Parathyroid adenoma (tissue), 2 donors: Measurements from ENCODE around the gene BMP6.

ENCODE experiments used
- H2AFZ ChIP-seq: fragments of 300-600 bp; sonication (generic); one replicate; pipeline ENCODE4 v1.7.0; 2017; ENCODE audit warnings: antibody characterized with exemption, mild to moderate bottlenecking
- H3K27ac ChIP-seq: fragments of 300-600 bp; sonication (generic); one replicate; pipeline ENCODE4 v1.7.0; 2017
- H3K27me3 ChIP-seq: fragments of 300-600 bp; sonication (generic); one replicate; pipeline ENCODE4 v1.7.0; 2017; ENCODE audit warnings: low read length; ENCODE audit not compliant: control insufficient read depth, insufficient read depth
- H3K36me3 ChIP-seq: fragments of 300-600 bp; sonication (generic); one replicate; pipeline ENCODE4 v1.7.0; 2017; ENCODE audit warnings: low read length; ENCODE audit not compliant: control insufficient read depth, insufficient read depth
- H3K4me1 ChIP-seq: fragments of 300-600 bp; sonication (generic); one replicate; pipeline ENCODE4 v1.7.0; 2017; ENCODE audit warnings: control low read depth
- H3K4me2 ChIP-seq: fragments of 300-600 bp; sonication (generic); one replicate; pipeline ENCODE4 v1.7.0; 2017; ENCODE audit warnings: low read length
- H3K4me3 ChIP-seq: fragments of 300-600 bp; sonication (generic); one replicate; pipeline ENCODE4 v1.7.0; 2017; ENCODE audit warnings: low read depth, low read length
- H3K79me2 ChIP-seq: fragments of 300-600 bp; sonication (generic); one replicate; pipeline ENCODE4 v1.7.0; 2017; ENCODE audit warnings: control low read depth
- H3K9ac ChIP-seq: fragments of 300-600 bp; sonication (generic); one replicate; pipeline ENCODE4 v1.7.0; 2017; ENCODE audit warnings: mild to moderate bottlenecking
- H3K9me3 ChIP-seq: fragments of 300-600 bp; sonication (generic); one replicate; pipeline ENCODE4 v1.7.0; 2017; ENCODE audit warnings: low read length; ENCODE audit not compliant: control insufficient read depth
- TF ChIP-seq, protein P1 (sequence below): fragments of 300-600 bp; sonication (generic); IDR thresholded peaks from one replicate; pipeline ENCODE4 v1.7.0; 2017; ENCODE audit warnings: antibody characterized with exemption, mild to moderate bottlenecking
- donor health status: primary hyperparathyroidism.

Gene BMP6

DNA sequence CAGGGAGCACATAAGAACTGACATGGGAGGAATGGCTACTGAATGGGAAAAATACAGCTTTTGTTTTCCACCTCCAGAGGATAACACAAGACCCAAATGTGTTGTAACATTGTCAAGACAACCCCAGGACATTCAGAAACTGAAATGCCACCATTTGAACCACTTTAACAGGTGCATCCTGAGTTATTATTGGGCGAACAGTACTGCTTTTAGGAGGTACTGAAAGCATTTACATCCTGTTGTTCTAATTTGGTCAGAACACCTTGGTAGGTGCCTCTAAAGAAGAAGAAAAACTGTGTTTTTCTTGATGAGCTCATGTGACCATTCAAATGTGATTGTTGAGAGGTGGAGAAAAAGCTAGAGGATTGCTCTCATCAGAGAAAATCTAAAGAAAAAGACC is 191.1 kb downstream of the BMP6 start:
- H3K27ac ChIP-seq = no peak overlapping the region
- no peak overlapping the region for H3K4me2 ChIP-seq
- no peaks in the 10 kb centered on the region for H3K79me2 ChIP-seq
- no peaks in the 10 kb centered on the region for H3K27me3 ChIP-seq
- H3K4me1 ChIP-seq = no peaks in the 10 kb centered on the region
- no peak overlapping the region for H2AFZ ChIP-seq
- H3K9ac ChIP-seq = no peak overlapping the region
- H3K36me3 ChIP-seq = no peaks in the 10 kb centered on the region
- no peaks in the 10 kb centered on the region for H3K9me3 ChIP-seq
- TF ChIP-seq, protein P1, sequence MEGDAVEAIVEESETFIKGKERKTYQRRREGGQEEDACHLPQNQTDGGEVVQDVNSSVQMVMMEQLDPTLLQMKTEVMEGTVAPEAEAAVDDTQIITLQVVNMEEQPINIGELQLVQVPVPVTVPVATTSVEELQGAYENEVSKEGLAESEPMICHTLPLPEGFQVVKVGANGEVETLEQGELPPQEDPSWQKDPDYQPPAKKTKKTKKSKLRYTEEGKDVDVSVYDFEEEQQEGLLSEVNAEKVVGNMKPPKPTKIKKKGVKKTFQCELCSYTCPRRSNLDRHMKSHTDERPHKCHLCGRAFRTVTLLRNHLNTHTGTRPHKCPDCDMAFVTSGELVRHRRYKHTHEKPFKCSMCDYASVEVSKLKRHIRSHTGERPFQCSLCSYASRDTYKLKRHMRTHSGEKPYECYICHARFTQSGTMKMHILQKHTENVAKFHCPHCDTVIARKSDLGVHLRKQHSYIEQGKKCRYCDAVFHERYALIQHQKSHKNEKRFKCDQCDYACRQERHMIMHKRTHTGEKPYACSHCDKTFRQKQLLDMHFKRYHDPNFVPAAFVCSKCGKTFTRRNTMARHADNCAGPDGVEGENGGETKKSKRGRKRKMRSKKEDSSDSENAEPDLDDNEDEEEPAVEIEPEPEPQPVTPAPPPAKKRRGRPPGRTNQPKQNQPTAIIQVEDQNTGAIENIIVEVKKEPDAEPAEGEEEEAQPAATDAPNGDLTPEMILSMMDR = no peak
- no peak overlapping the region for H3K4me3 ChIP-seq

DNA sequence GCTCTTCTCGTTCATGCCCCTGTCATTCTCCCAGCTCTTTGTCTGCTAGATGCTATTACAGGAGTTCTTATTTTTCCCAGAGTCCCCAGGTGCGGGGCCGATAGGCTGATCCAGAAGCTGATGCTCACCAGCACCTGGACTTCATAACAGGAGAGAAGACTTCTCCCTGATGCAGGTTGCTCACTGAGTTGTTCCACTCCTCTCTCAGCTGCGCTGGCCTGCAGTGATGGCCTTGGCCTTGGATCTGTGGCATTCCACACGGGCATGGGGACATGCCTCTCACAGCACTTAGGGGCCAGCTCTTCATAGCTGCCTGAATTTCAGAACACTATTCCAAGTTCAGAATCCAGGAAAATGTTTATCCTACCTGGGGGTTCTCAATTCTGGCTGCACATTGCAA is 191.8 kb downstream of the BMP6 start:
- Histone ChIP-seq H3K36me3 (no peaks in the 10 kb centered on the region), H2AFZ (no peak overlapping the region), H3K9me3 (no peaks in the 10 kb centered on the region), H3K4me3 (no peak overlapping the region), H3K9ac (no peak overlapping the region), H3K79me2 (no peaks in the 10 kb centered on the region), H3K4me2 (no peak overlapping the region), H3K27ac (no peak overlapping the region), H3K27me3 (no peaks in the 10 kb centered on the region), H3K4me1 (no peaks in the 10 kb centered on the region)
- TF ChIP-seq, protein P1 = no peak

DNA sequence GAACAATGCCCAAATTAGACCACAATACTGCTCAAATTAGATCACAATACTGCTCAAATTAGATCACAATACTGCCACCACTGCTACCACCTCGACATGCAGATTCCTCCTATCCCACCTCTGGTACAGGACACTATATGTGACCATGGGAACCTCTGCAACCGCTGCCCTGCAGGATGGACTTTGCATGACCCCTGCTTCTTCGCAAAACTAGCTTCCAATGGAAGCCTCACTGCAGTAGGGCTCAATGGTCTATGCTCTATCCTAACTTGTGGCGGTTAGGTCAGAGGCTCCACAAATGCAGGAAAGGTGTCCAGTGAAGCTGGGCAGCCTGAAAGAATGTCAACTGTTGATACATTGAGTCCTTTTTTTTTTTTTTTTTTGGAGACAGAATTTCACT is 192.5 kb downstream of the BMP6 start:
- Histone ChIP-seq H3K9ac (no peak overlapping the region), H3K27me3 (no peaks in the 10 kb centered on the region), H3K79me2 (no peaks in the 10 kb centered on the region), H3K4me2 (no peak overlapping the region), H3K9me3 (no peaks in the 10 kb centered on the region), H3K4me3 (no peak overlapping the region), H2AFZ (no peak overlapping the region), H3K27ac (no peak overlapping the region), H3K4me1 (no peaks in the 10 kb centered on the region), H3K36me3 (no peaks in the 10 kb centered on the region)
- TF ChIP-seq, protein P1 = no peak

DNA sequence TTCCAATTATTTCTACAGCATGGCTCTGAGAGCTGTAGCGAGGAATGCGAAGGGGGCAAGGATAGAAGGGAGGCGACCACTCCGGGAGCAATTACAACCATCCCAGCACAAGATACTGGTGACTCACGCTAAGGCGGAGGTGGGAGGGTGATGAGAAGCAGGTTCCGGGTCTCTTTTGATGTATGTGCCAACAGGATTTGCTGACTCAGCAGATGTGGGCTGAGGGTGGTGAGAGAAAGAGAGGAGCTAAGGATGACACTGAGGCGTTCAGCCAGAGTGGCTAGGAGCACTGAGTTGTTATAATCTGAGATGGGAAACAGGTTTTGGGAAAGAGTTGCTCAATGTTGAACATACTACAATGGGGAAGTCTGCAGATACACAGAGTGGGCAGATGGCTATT is 194.0 kb downstream of the BMP6 start:
- no peak overlapping the region for H2AFZ ChIP-seq
- no peak overlapping the region for H3K9ac ChIP-seq
- no peaks in the 10 kb centered on the region for H3K36me3 ChIP-seq
- no peaks in the 10 kb centered on the region for H3K79me2 ChIP-seq
- TF ChIP-seq, protein P1 = no peak
- H3K4me1 ChIP-seq = no peaks in the 10 kb centered on the region
- no peak overlapping the region for H3K4me2 ChIP-seq
- no peak overlapping the region for H3K4me3 ChIP-seq
- H3K27me3 ChIP-seq = no peaks in the 10 kb centered on the region
- H3K27ac ChIP-seq = no peak overlapping the region
- no peaks in the 10 kb centered on the region for H3K9me3 ChIP-seq

DNA sequence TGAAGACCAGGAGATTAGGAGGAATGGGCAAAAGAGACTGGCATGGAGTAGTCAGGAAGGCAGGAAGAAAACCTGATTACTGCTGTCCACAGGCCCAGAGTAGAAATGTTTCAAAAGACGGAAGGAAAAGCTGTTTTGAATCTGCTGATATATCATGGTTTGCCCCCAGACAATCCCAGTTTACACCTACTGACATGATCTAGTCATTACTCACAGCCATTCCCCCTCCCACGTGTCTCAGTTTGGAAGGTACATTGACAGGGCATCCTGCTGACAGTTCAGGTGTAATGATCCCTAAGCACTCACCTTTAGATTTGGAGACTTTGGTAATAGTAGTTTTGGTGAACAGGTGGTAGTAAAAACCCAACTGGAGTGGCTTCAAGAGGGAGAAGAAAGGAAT is 194.5 kb downstream of the BMP6 start:
- H3K9me3 ChIP-seq = no peaks in the 10 kb centered on the region
- TF ChIP-seq, protein P1 = no peak

More for the DNA sequence above, 194.5 kb downstream of the BMP6 start:
- Histone ChIP-seq H3K27ac (no peak overlapping the region), H3K79me2 (no peaks in the 10 kb centered on the region), H3K9ac (no peak overlapping the region), H3K36me3 (no peaks in the 10 kb centered on the region), H3K4me1 (no peaks in the 10 kb centered on the region), H3K4me2 (no peak overlapping the region), H2AFZ (no peak overlapping the region), H3K4me3 (no peak overlapping the region), H3K27me3 (no peaks in the 10 kb centered on the region)
